A549 (cell line): ENCODE data around the gene MCM7.

Experiments
- CBX8 ChIP-seq: fragments of 200-600 bp; sonication (generic); IDR thresholded peaks from 2 replicates; pipeline ENCODE4 v1.6.1; 2016
- CEBPB ChIP-seq, 2 experiments: fragments of >200 bp in 1 of 2; sonication (Bioruptor Twin) in 1 of 2; formaldehyde crosslinking in 1 of 2; IDR thresholded peaks; 2 replicates each; pipeline ENCODE4 v1.6.1; 2012 to 2016
- EHF ChIP-seq: fragments of 250-450 bp; sonication (Bioruptor Pico); IDR thresholded peaks from 2 replicates; pipeline ENCODE4 v1.5.0; 2020; ENCODE audit warnings: mild to moderate bottlenecking
- JUNB ChIP-seq: fragments of >200 bp; sonication (Bioruptor Twin); formaldehyde crosslinking; IDR thresholded peaks from 2 replicates; pipeline ENCODE4 v1.6.1; 2016
- KDM1A ChIP-seq: fragments of 200-600 bp; sonication (generic); IDR thresholded peaks from 2 replicates; pipeline ENCODE4 v1.6.1; 2016; ENCODE audit warnings: low read depth, mild to moderate bottlenecking
- NPAS2 ChIP-seq: fragments of 250-450 bp; sonication (Bioruptor Pico); IDR thresholded peaks from 2 replicates; pipeline ENCODE4 v1.8.0; 2022; ENCODE audit warnings: mild to moderate bottlenecking, moderate library complexity, borderline replicate concordance
- POLR2A ChIP-seq: IDR thresholded peaks from 2 replicates; pipeline ENCODE4 v1.6.1; 2012; ENCODE audit warnings: mild to moderate bottlenecking, low read length
- RAD21 ChIP-seq, 2 experiments: fragments of >200 bp in 1 of 2; sonication (Bioruptor Twin) in 1 of 2; formaldehyde crosslinking in 1 of 2; IDR thresholded peaks in 1 of 2; conservative IDR thresholded peaks in 1 of 2; 2 replicates in 1 of 2; 3 replicates in 1 of 2; pipeline ENCODE4 v1.6.1; 2012 to 2018; ENCODE audit warnings: inconsistent platforms in 1 of 2
- RARB ChIP-seq: fragments of 250-450 bp; sonication (Bioruptor Pico); IDR thresholded peaks from 2 replicates; pipeline ENCODE4 v1.8.0; 2021; ENCODE audit warnings: mild to moderate bottlenecking, moderate library complexity
- TP53 ChIP-seq: fragments of 250-450 bp; sonication (Bioruptor Pico); IDR thresholded peaks from 2 replicates; pipeline ENCODE4 v1.5.0; 2021; ENCODE audit warnings: mild to moderate bottlenecking, moderate library complexity
- ZFP36 ChIP-seq: fragments of 450-650 bp; IDR thresholded peaks from 2 replicates; pipeline ENCODE4 v1.6.1; 2014; ENCODE audit warnings: borderline replicate concordance; ENCODE audit not compliant: partially characterized antibody
- TF ChIP-seq, protein P1 (sequence below): IDR thresholded peaks from 2 replicates; pipeline ENCODE4 v1.6.1; 2012
- TF ChIP-seq, protein P2 (sequence below): fragments of 250-450 bp; sonication (Bioruptor Pico); IDR thresholded peaks from 2 replicates; pipeline ENCODE4 v1.5.0; 2021; ENCODE audit warnings: mild to moderate bottlenecking, moderate library complexity, borderline replicate concordance
- TF ChIP-seq, protein P3 (sequence below): fragments of >200 bp; sonication (Bioruptor Twin); formaldehyde crosslinking; IDR thresholded peaks from 3 replicates; pipeline ENCODE4 v1.5.1; 2016

DNA sequence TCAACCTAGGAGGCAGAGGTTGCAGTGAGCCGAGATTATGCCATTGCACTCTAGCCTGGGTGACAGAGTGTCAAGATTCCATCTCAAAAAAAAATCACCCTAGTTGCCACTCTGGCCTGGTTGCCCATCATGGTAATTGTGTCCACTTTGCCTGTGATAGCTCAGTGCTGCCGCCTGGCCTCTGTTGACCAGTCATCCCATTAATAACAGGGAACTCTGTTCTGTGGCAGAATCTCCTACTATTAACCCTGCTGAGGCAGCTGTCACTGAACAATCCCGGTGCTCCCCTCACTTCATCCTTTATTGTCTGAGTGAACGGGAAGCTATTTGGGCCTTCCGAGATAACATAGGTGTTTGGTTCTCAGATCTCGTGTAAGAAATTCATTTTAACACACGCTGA is 34.2 kb downstream of the MCM7 start:
- TF ChIP-seq KDM1A (no peak), RAD21 (conservative IDR thresholded peaks at IDR 0.05 in 1 of 2, IDR thresholded peaks at IDR 0.05 in 1 of 2) (no peak), ZFP36 (no peak), POLR2A (no peak), JUNB (no peak), TP53 (CRISPR knock-in tag) (no peak), CEBPB (IDR thresholded peaks at IDR 0.05) (no peak), CBX8 (no peak), NPAS2 (CRISPR knock-in tag) (no peak), EHF (CRISPR knock-in tag) (no peak), RARB (CRISPR knock-in tag) (no peak)
- TF ChIP-seq, protein P1, sequence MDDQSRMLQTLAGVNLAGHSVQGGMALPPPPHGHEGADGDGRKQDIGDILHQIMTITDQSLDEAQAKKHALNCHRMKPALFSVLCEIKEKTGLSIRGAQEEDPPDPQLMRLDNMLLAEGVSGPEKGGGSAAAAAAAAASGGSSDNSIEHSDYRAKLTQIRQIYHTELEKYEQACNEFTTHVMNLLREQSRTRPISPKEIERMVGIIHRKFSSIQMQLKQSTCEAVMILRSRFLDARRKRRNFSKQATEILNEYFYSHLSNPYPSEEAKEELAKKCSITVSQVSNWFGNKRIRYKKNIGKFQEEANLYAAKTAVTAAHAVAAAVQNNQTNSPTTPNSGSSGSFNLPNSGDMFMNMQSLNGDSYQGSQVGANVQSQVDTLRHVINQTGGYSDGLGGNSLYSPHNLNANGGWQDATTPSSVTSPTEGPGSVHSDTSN, result no peak
- TF ChIP-seq, protein P2, sequence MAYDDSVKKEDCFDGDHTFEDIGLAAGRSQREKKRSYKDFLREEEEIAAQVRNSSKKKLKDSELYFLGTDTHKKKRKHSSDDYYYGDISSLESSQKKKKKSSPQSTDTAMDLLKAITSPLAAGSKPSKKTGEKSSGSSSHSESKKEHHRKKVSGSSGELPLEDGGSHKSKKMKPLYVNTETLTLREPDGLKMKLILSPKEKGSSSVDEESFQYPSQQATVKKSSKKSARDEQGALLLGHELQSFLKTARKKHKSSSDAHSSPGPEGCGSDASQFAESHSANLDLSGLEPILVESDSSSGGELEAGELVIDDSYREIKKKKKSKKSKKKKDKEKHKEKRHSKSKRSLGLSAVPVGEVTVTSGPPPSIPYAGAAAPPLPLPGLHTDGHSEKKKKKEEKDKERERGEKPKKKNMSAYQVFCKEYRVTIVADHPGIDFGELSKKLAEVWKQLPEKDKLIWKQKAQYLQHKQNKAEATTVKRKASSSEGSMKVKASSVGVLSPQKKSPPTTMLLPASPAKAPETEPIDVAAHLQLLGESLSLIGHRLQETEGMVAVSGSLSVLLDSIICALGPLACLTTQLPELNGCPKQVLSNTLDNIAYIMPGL (CRISPR knock-in tag), result no peak
- TF ChIP-seq, protein P3, sequence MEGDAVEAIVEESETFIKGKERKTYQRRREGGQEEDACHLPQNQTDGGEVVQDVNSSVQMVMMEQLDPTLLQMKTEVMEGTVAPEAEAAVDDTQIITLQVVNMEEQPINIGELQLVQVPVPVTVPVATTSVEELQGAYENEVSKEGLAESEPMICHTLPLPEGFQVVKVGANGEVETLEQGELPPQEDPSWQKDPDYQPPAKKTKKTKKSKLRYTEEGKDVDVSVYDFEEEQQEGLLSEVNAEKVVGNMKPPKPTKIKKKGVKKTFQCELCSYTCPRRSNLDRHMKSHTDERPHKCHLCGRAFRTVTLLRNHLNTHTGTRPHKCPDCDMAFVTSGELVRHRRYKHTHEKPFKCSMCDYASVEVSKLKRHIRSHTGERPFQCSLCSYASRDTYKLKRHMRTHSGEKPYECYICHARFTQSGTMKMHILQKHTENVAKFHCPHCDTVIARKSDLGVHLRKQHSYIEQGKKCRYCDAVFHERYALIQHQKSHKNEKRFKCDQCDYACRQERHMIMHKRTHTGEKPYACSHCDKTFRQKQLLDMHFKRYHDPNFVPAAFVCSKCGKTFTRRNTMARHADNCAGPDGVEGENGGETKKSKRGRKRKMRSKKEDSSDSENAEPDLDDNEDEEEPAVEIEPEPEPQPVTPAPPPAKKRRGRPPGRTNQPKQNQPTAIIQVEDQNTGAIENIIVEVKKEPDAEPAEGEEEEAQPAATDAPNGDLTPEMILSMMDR, result no peak
